ENCODE measurements around the gene NRBF2.

The NRBF2 gene

GRCh38 chr10:63192826-63193225 is 59.7 kb downstream of the NRBF2 start:
- H3K27ac ChIP-seq = no peak overlapping the region
- H3K9ac ChIP-seq = no peak overlapping the region
- H3K4me3 ChIP-seq (ENCODE audit: low read depth, low read length) = no peak overlapping the region
- H3K27me3 ChIP-seq (ENCODE audit: control insufficient read depth, insufficient read depth, low read length) = no peaks in the 10 kb centered on the region
- TF ChIP-seq CTCF (IDR thresholded peaks at IDR 0.05) = no peak
- no peak overlapping the region for H2AFZ ChIP-seq
- no peaks in the 10 kb centered on the region for H3K4me1 ChIP-seq
- H3K4me2 ChIP-seq (ENCODE audit: low read length) = no peak overlapping the region
- no peaks in the 10 kb centered on the region for H3K36me3 ChIP-seq (ENCODE audit: control insufficient read depth, insufficient read depth, low read length)
- no peaks in the 10 kb centered on the region for H3K9me3 ChIP-seq (ENCODE audit: control insufficient read depth, low read length)
- peaks cover 4% of the 10 kb centered on the region for H3K79me2 ChIP-seq

- H3K4me2 ChIP-seq (ENCODE audit: low read length) = no peak overlapping the region
- no peak overlapping the region for H2AFZ ChIP-seq
- no peak for TF ChIP-seq CTCF (IDR thresholded peaks at IDR 0.05)
- H3K4me1 ChIP-seq = no peaks in the 10 kb centered on the region
- no peak overlapping the region for H3K4me3 ChIP-seq (ENCODE audit: low read depth, low read length)
- H3K36me3 ChIP-seq (ENCODE audit: control insufficient read depth, insufficient read depth, low read length) = no peaks in the 10 kb centered on the region
- no peaks in the 10 kb centered on the region for H3K9me3 ChIP-seq (ENCODE audit: control insufficient read depth, low read length)
- H3K9ac ChIP-seq = no peak overlapping the region
- no peaks in the 10 kb centered on the region for H3K27me3 ChIP-seq (ENCODE audit: control insufficient read depth, insufficient read depth, low read length)
- no peaks in the 10 kb centered on the region for H3K79me2 ChIP-seq
- no peak overlapping the region for H3K27ac ChIP-seq
Measured at GRCh38 chr10:63197344-63198092, 64.4 kb downstream of the NRBF2 start.

GRCh38 chr10:63199716-63200115 is 66.6 kb downstream of the NRBF2 start:
- H3K79me2 ChIP-seq = no peaks in the 10 kb centered on the region

GRCh38 chr10:63200431-63200830 is 67.3 kb downstream of the NRBF2 start:
- no peak overlapping the region for H3K27ac ChIP-seq
- no peak overlapping the region for H3K4me3 ChIP-seq (ENCODE audit: low read depth, low read length)
- no peak overlapping the region for H2AFZ ChIP-seq
- no peaks in the 10 kb centered on the region for H3K4me1 ChIP-seq
- no peaks in the 10 kb centered on the region for H3K79me2 ChIP-seq
- no peaks in the 10 kb centered on the region for H3K9me3 ChIP-seq (ENCODE audit: control insufficient read depth, low read length)
- no peaks in the 10 kb centered on the region for H3K36me3 ChIP-seq (ENCODE audit: control insufficient read depth, insufficient read depth, low read length)
- H3K9ac ChIP-seq = no peak overlapping the region
- no peak for TF ChIP-seq CTCF (IDR thresholded peaks at IDR 0.05)
- no peaks in the 10 kb centered on the region for H3K27me3 ChIP-seq (ENCODE audit: control insufficient read depth, insufficient read depth, low read length)
- no peak overlapping the region for H3K4me2 ChIP-seq (ENCODE audit: low read length)

More at GRCh38 chr10:63199716-63200115, 66.6 kb downstream of the NRBF2 start:
- no peaks in the 10 kb centered on the region for H3K27me3 ChIP-seq (ENCODE audit: control insufficient read depth, insufficient read depth, low read length)
- H3K27ac ChIP-seq = no peak overlapping the region
- no peaks in the 10 kb centered on the region for H3K4me1 ChIP-seq
- H3K9me3 ChIP-seq (ENCODE audit: control insufficient read depth, low read length) = no peaks in the 10 kb centered on the region
- no peak overlapping the region for H2AFZ ChIP-seq
- no peaks in the 10 kb centered on the region for H3K36me3 ChIP-seq (ENCODE audit: control insufficient read depth, insufficient read depth, low read length)
- TF ChIP-seq CTCF (IDR thresholded peaks at IDR 0.05) = no peak
- no peak overlapping the region for H3K4me3 ChIP-seq (ENCODE audit: low read depth, low read length)
- H3K4me2 ChIP-seq (ENCODE audit: low read length) = no peak overlapping the region
- H3K9ac ChIP-seq = no peak overlapping the region

- Histone ChIP-seq H3K36me3 (ENCODE audit: control insufficient read depth, insufficient read depth, low read length) (no peaks in the 10 kb centered on the region), H3K79me2 (peaks cover 3% of the 10 kb centered on the region), H3K9ac (no peak overlapping the region), H3K9me3 (ENCODE audit: control insufficient read depth, low read length) (no peaks in the 10 kb centered on the region), H3K27ac (no peak overlapping the region), H3K4me3 (ENCODE audit: low read depth, low read length) (no peak overlapping the region), H2AFZ (no peak overlapping the region), H3K4me1 (no peaks in the 10 kb centered on the region), H3K27me3 (ENCODE audit: control insufficient read depth, insufficient read depth, low read length) (no peaks in the 10 kb centered on the region), H3K4me2 (ENCODE audit: low read length) (no peak overlapping the region)
- no peak for TF ChIP-seq CTCF (IDR thresholded peaks at IDR 0.05)
Measured at GRCh38 chr10:63201118-63201517, 68.0 kb downstream of the NRBF2 start.
